ENCODE measurements around the gene SLC26A1. TPM values are rescaled to one million over a fixed set of nuclear protein-coding genes. Genes with fewer than 3 reads are reported as not detected.

The SLC26A1 gene
- total RNA-seq, 4 donors from 2014 or later = not detected

DNA sequence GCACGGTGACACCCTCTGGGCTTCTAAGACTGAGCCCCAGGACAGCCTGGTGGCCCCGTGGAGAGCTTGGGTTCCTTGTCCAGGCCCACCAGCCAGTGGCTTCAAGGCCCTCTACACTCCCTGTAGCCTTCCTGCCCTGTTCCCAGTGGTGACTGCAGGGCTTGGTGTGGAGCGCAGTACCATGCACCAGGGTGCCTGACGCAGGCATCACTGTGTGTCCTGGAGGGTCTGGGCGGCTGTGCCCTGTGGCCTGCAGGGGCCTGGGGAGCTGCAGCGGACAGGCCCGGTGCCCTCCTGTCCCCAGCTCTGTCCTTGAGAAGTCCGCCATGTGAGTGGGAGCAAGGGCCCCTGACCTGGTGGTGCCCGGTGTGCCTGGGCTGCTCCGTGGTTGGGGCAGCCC lies 22.5 kb upstream of the SLC26A1 start:
- TF ChIP-seq, protein P1, sequence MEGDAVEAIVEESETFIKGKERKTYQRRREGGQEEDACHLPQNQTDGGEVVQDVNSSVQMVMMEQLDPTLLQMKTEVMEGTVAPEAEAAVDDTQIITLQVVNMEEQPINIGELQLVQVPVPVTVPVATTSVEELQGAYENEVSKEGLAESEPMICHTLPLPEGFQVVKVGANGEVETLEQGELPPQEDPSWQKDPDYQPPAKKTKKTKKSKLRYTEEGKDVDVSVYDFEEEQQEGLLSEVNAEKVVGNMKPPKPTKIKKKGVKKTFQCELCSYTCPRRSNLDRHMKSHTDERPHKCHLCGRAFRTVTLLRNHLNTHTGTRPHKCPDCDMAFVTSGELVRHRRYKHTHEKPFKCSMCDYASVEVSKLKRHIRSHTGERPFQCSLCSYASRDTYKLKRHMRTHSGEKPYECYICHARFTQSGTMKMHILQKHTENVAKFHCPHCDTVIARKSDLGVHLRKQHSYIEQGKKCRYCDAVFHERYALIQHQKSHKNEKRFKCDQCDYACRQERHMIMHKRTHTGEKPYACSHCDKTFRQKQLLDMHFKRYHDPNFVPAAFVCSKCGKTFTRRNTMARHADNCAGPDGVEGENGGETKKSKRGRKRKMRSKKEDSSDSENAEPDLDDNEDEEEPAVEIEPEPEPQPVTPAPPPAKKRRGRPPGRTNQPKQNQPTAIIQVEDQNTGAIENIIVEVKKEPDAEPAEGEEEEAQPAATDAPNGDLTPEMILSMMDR (IDR thresholded peaks at IDR 0.05) = no peak
- no peak for TF ChIP-seq POLR2A (IDR thresholded peaks at IDR 0.05)
- Histone ChIP-seq H3K4me3 (no peak overlapping the region), H3K4me1 (peaks cover 6 to 21% (median 15%) of the 10 kb centered on the region in 3 donors), H3K27ac (no peak overlapping the region), H3K36me3 (no peaks in the 10 kb centered on the region), H3K9me3 (no peaks in the 10 kb centered on the region), H3K27me3 (no peaks in the 10 kb centered on the region)
- intact Hi-C loops (cut with DNase I) = no loop called here
- no peak for DNase-seq
- WGBS, 2 donors = 60 to 85% methylated on average over 1 to 6 of the region's 10 CpGs

DNA sequence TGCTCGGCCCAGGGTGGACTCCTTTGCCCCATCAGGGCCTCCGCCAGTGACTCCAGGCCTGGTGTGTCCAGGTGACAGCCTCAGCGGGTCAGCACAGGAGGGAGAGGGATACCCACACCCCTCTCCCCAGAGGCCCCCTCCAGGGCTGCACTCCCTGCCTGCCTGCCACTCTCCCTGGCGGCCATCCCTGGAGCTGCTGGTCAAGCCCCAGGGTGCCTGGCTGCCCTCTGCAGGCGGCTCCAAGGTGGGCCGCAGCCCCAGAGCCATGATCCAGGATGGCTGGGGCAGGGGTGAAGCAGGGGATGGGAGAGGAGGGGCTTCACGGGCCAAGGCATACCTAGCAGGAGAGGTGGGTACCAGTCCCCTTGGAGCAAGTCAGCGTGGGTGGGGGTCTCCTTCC lies 22.0 kb upstream of the SLC26A1 start:
- DNase-seq = no peak
- Histone ChIP-seq H3K36me3 (no peaks in the 10 kb centered on the region), H3K4me3 (no peak overlapping the region), H3K4me1 (peaks cover 11 to 27% (median 21%) of the 10 kb centered on the region in 3 donors), H3K27me3 (no peaks in the 10 kb centered on the region), H3K27ac (no peak overlapping the region), H3K9me3 (no peaks in the 10 kb centered on the region)
- TF ChIP-seq POLR2A (IDR thresholded peaks at IDR 0.05) = no peak
- TF ChIP-seq, protein P1 (IDR thresholded peaks at IDR 0.05) = no peak
- intact Hi-C loops (cut with DNase I) = no loop called here
- WGBS, 2 donors = 100% methylated on average over 3 of the region's 8 CpGs; no CpG with 5 or more reads in 1 of the 2 donors

DNA sequence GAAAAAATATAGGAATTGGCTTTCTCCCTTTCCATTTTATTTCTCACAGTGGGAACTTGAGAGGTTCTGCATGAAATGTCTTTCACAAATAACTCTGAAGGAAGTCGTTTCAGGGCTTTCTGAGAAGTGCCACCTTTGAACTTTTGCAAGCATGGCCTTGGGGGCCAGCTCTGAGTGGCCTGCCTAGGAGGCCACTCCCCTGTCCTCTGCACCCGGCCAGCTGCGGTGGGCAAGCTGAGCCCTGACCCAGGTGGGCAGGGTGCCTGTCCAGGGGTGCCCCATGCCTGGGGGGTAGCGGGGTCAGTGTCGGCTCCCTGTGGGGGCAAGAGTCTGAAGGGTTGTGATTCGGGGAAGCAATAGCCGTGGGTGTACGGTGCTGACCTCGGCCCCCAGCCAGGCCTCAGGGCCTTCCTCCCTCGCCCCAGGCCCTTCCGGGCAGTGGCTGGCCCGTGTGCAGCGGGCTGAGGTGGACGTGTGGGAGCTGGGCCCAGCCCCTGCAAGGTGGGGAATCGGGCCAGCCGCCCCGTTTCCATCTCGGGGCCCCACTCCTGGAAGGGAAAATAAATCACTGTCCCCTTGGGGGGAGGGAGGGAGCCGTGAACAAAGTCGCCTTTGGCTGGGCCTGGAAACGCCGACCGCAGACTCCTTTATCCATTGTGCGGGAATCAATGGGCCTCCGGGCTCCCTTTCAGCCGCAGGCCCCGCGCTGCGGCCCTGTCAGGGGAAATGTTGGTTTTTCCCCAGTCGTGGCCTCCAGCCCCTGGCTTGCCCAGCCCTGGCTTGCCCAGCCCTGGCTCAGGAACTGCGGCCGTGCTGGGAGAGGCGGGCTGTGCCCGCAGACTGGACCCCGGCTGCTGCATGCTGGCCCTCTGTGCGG lies 21.3 kb upstream of the SLC26A1 start:
- Histone ChIP-seq H3K27me3 (no peaks in the 10 kb centered on the region), H3K4me3 (no peak overlapping the region), H3K36me3 (no peaks in the 10 kb centered on the region), H3K9me3 (no peaks in the 10 kb centered on the region), H3K4me1 (peaks cover 14 to 32% (median 24%) of the 10 kb centered on the region in 3 donors), H3K27ac (no peak overlapping the region)
- WGBS, 2 donors = 57 to 90% methylated on average over 3 to 13 of the region's 36 CpGs
- intact Hi-C loops (cut with DNase I) = no loop called here
- no peak for DNase-seq
- TF ChIP-seq POLR2A (IDR thresholded peaks at IDR 0.05) = no peak
- TF ChIP-seq, protein P1 (IDR thresholded peaks at IDR 0.05) = no peak

DNA sequence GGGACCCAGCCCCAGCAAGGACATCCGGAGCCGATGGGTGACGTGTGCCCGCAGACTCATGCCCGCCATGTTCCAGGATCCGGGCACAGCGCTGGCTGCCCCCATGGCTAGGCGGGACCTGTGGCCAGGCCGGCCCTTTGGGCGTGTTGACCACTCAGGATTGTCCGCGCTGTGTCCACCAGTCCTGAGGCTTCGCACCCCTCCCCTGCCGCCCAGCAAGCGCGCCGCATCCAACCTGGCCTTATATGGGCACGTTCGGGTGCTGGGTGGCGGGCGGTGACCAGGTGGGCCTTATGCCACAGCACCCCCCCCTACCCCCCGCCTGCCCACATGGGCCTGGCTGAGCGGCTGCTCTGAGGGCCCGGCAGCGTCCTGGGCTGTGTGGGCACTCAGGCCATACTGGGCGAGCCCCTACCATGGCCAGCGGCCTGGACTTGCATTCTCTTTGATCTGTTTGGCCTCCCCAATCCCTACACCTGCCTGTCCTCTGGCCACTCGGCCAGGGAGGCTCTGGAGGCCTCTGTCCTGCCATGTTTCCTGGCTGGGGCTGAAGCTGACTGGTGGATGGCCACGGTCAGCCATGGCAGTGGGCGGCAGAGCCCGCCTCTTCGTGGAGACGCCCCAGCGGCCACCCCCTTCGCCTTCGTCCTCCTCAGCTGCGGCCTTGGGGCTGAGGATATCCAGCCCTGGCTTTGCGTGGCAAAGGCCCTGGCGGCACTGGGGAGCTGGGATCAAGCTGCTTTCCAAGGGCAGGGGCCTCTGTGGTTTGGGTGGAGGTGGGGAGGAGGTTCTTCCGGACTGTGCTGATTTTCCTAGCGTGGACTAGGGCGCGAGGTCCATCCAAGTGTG lies 20.2 kb upstream of the SLC26A1 start:
- 85 to 96% methylated on average over 5 to 13 of the region's 43 CpGs for WGBS, 2 donors
- H3K4me1 ChIP-seq = peaks cover 22 to 42% (median 29%) of the 10 kb centered on the region in 3 donors
- H3K27ac ChIP-seq = no peak overlapping the region
- TF ChIP-seq, protein P1 (IDR thresholded peaks at IDR 0.05) = no peak
- TF ChIP-seq POLR2A (IDR thresholded peaks at IDR 0.05) = no peak
- no peaks in the 10 kb centered on the region for H3K36me3 ChIP-seq
- DNase-seq = no peak
- H3K9me3 ChIP-seq = no peaks in the 10 kb centered on the region
- no peak overlapping the region for H3K4me3 ChIP-seq
- intact Hi-C loops (cut with DNase I) = no loop called here
- peaks cover 0 to 9% (median 6%) of the 10 kb centered on the region in 4 donors for H3K27me3 ChIP-seq
